Stimulated activated CD4-positive, alpha-beta T cell treated with anti-CD3 and anti-CD28 coated beads, Interleukin-2, amount 100 ng/mL, for 48 hours (primary cell): ENCODE measurements around the gene REEP6.
A peak's percentile ranks its signal among the peaks of the same experiment; 100 is the strongest.
"Not testable (repeated sequence)": the region's sequence is repeated elsewhere in the genome, so short reads cannot be mapped to it uniquely, and the experiment has no call there.

Experiments used
- DNase-seq, 2 donors: peaks; one replicate each; pipeline ENCODE4 v3.0.0-alpha.2; 2020

Gene REEP6

GRCh38 chr19:1492474-1493006 is 1.6 kb downstream of the REEP6 start:
- DNase-seq: no peak

GRCh38 chr19:1494115-1494815 is 3.3 kb downstream of the REEP6 start:
- DNase-seq: no peak

- DNase-seq: no peak
These were observed 4.2 kb downstream of the REEP6 start for GRCh38 chr19:1495051-1495798.

- DNase-seq: no peak
These were observed 5.1 kb downstream of the REEP6 start for GRCh38 chr19:1495799-1496713.

- DNase-seq: no peak
These were observed 6.0 kb downstream of the REEP6 start for GRCh38 chr19:1496714-1497577.

GRCh38 chr19:1497578-1498235 is 6.7 kb downstream of the REEP6 start:
- DNase-seq: no peak

- DNase-seq: not testable (repeated sequence)
These were observed 8.2 kb downstream of the REEP6 start for GRCh38 chr19:1499231-1499630.

GRCh38 chr19:1501200-1501595 is 10.2 kb downstream of the REEP6 start:
- DNase-seq: no peak

- no peak for DNase-seq
These were observed 11.6 kb downstream of the REEP6 start for GRCh38 chr19:1502433-1503088.

GRCh38 chr19:1503089-1503924 is 12.3 kb downstream of the REEP6 start:
- peak; percentile 75 to 78 for DNase-seq

- DNase-seq: no peak
These were observed 13.2 kb downstream of the REEP6 start for GRCh38 chr19:1503925-1504773.

- no peak for DNase-seq
These were observed 14.0 kb downstream of the REEP6 start for GRCh38 chr19:1505012-1505411.

- DNase-seq: no peak
These were observed 15.3 kb downstream of the REEP6 start for GRCh38 chr19:1505991-1506881.

- DNase-seq: no peak
These were observed 16.2 kb downstream of the REEP6 start for GRCh38 chr19:1507192-1507660.

GRCh38 chr19:1507763-1508506 is 17.0 kb downstream of the REEP6 start:
- DNase-seq: peak; percentile 85 to 87

GRCh38 chr19:1508507-1508856 is 17.5 kb downstream of the REEP6 start:
- DNase-seq: no peak
